Neural progenitor cell (in vitro differentiated cells): ENCODE data around the gene CKAP2L.

Experiments
- CTCF ChIP-seq: fragments of 200-600 bp; sonication (generic); IDR thresholded peaks from 2 replicates; pipeline ENCODE4 v1.5.1; 2017; ENCODE audit warnings: antibody characterized with exemption, mild to moderate bottlenecking
- EZH2 ChIP-seq: fragments of 200-600 bp; sonication (generic); IDR thresholded peaks from 2 replicates; pipeline ENCODE4 v1.6.1; 2017; ENCODE audit warnings: antibody characterized with exemption, mild to moderate bottlenecking, moderate library complexity
- EZH2phosphoT487 ChIP-seq: fragments of 200-600 bp; sonication (generic); IDR thresholded peaks from 2 replicates; pipeline ENCODE4 v1.6.1; 2017; ENCODE audit warnings: antibody characterized with exemption

GRCh38 chr2:112774536-112775285, 10.3 kb upstream of the CKAP2L start:
- TF ChIP-seq CTCF (no peak), EZH2phosphoT487 (no peak), EZH2 (no peak)
